Breast epithelium (tissue), 4 donors: ENCODE results near the gene CXCR6. TPM values are rescaled to one million over a fixed set of nuclear protein-coding genes. Genes with fewer than 3 reads are reported as not detected.

ENCODE experiments used
- DNase-seq, 2 donors: peaks; one replicate each; pipeline ENCODE4 v3.0.0-alpha.2; 2019; ENCODE audit warnings: low spot score in 2 of 2
- H3K27ac ChIP-seq, 2 donors: fragments of 200-600 bp; sonication (generic) in 1 of 2; one replicate each; pipeline ENCODE4 v1.5.1; 2016 to 2019; ENCODE audit warnings: mild to moderate bottlenecking in 1 of 2
- H3K27me3 ChIP-seq, 2 donors: fragments of 200-600 bp; sonication (generic) in 1 of 2; one replicate each; pipeline versions ENCODE4 v1.5.1 to v1.6.0; 2017 to 2019; ENCODE audit warnings: control low read depth in 1 of 2, mild to moderate bottlenecking in 1 of 2
- H3K36me3 ChIP-seq: fragments of 200-600 bp; one replicate; pipeline ENCODE4 v1.5.1; 2019
- H3K4me1 ChIP-seq, 2 donors: fragments of 200-600 bp; sonication (generic); one replicate each; pipeline ENCODE4 v1.5.1; 2016 to 2019; ENCODE audit warnings: control low read depth in 1 of 2
- H3K4me3 ChIP-seq, 3 donors: fragments of 200-600 bp; sonication (generic); 1 replicate in 2 of 3; 2 replicates in 1 of 3; pipeline ENCODE4 v1.5.1; 2016 to 2019; ENCODE audit warnings: mild to moderate bottlenecking in 3 of 3, moderate library complexity in 2 of 3
- H3K9me3 ChIP-seq, 2 donors: fragments of 200-600 bp; sonication (generic) in 1 of 2; one replicate each; pipeline ENCODE4 v1.5.1; 2016 to 2019; ENCODE audit warnings: control low read depth in 1 of 2
- POLR2A ChIP-seq: fragments of 450-650 bp; IDR thresholded peaks from one replicate; pipeline ENCODE4 v1.6.1; 2016; ENCODE audit warnings: antibody characterized with exemption, mild to moderate bottlenecking, moderate library complexity
- POLR2AphosphoS5 ChIP-seq, 3 donors: sonication (generic); formaldehyde crosslinking; IDR thresholded peaks; one replicate each; pipeline ENCODE4 v1.6.1; 2017; ENCODE audit warnings: antibody characterized with exemption in 3 of 3
- intact Hi-C: fragments of 100-400 bp; cut with DNase I; formaldehyde crosslinking; loops from one replicate; pipeline ENCODE4 v1.15.1; 2023; ENCODE audit warnings: low total_unique reads
- total RNA-seq, 3 donors: library from RNA; depleted of rRNA; stranded (reverse); fragments of >200 nt; gene quantifications; one replicate each; pipeline ENCODE4 v1.1.0, GENCODE V29; 2016
- TF ChIP-seq, protein P1 (sequence below), 3 donors: fragments of 450-650 bp; IDR thresholded peaks; one replicate each; pipeline ENCODE4 v1.5.1; 2016 to 2017; ENCODE audit warnings: antibody characterized with exemption in 3 of 3, mild to moderate bottlenecking in 3 of 3, moderate library complexity in 3 of 3

CXCR6 gene
- total RNA-seq, 3 donors from 2014 or later = 0.64 to 4.5 (median 4.3) TPM

DNA sequence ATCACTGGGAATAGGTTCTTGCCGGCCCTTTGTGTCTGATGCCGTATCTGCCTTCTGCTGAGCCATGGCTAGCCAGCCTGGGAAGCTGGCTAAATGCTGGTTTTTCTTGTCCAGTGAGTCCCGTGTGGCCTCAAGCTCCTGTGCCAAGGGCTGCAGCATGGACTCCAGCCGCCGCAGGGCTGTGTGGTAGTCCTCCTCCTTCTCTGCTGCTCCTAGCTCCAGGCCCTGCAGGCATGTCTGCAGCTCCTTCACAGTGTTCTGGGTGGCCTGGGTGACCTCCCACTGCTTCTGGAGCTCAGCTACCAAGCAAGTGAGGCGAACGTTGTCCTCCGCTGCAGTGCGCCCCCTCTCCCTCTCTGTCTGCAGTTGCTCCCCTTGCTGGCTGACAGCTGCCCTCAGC is 24.9 kb downstream of the CXCR6 start:
- Histone ChIP-seq H3K4me1 (no peaks in the 10 kb centered on the region), H3K27me3 (no peaks in the 10 kb centered on the region), H3K4me3 (no peak overlapping the region), H3K9me3 (no peaks in the 10 kb centered on the region), H3K27ac (no peak overlapping the region), H3K36me3 (peaks cover 10% of the 10 kb centered on the region)
- intact Hi-C loops = no loop called here
- no peak for TF ChIP-seq POLR2AphosphoS5 (IDR thresholded peaks at IDR 0.05)
- TF ChIP-seq, protein P1, sequence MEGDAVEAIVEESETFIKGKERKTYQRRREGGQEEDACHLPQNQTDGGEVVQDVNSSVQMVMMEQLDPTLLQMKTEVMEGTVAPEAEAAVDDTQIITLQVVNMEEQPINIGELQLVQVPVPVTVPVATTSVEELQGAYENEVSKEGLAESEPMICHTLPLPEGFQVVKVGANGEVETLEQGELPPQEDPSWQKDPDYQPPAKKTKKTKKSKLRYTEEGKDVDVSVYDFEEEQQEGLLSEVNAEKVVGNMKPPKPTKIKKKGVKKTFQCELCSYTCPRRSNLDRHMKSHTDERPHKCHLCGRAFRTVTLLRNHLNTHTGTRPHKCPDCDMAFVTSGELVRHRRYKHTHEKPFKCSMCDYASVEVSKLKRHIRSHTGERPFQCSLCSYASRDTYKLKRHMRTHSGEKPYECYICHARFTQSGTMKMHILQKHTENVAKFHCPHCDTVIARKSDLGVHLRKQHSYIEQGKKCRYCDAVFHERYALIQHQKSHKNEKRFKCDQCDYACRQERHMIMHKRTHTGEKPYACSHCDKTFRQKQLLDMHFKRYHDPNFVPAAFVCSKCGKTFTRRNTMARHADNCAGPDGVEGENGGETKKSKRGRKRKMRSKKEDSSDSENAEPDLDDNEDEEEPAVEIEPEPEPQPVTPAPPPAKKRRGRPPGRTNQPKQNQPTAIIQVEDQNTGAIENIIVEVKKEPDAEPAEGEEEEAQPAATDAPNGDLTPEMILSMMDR (IDR thresholded peaks at IDR 0.05) = no peak
- no peak for TF ChIP-seq POLR2A
- no peak for DNase-seq

DNA sequence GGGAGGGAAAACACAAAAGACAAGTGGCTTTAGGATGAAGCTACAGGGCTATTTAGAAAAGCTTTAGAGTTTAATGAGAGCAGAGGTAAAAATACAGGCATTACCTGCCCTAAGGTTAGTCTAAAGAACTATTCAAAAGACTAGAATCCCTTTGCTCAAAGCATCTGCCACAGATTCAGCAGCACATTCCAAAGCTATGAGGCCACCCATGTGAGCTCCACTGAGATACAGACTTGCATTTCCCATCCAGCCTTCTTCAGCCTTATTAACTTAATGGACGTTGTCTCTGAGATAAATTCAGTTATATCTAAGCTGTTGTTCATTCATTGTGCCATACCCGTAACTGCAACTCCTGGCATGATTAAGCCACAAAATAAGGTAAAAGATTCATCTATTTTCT is 25.4 kb downstream of the CXCR6 start:
- H3K27me3 ChIP-seq = no peaks in the 10 kb centered on the region
- DNase-seq = no peak
- no peaks in the 10 kb centered on the region for H3K4me1 ChIP-seq
- peaks cover 10% of the 10 kb centered on the region for H3K36me3 ChIP-seq
- H3K27ac ChIP-seq = no peak overlapping the region
- H3K9me3 ChIP-seq = no peaks in the 10 kb centered on the region
- TF ChIP-seq, protein P1 (IDR thresholded peaks at IDR 0.05) = no peak
- TF ChIP-seq POLR2A (no peak), POLR2AphosphoS5 (IDR thresholded peaks at IDR 0.05) (no peak)
- intact Hi-C loops = no loop called here
- no peak overlapping the region for H3K4me3 ChIP-seq

DNA sequence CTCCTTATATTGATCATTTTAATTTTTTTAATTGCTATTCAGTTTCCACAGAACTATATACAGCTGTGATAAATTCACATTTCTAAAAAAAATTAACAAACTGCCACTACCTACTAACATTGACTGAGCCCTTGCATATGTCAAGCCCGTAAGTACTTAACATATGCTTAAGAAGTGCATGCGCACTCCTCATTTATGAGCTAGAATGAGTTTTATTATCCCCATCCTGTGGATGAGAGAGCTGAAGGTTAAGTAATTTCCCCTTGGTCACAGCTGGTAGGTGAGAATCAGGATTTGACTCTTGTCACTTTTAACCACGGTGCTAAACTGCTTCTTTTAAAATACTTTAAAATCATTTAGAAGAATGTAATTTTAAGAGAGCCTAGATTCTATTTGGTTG is 25.9 kb downstream of the CXCR6 start:
- Histone ChIP-seq H3K4me3 (no peak overlapping the region), H3K27me3 (no peaks in the 10 kb centered on the region), H3K4me1 (no peaks in the 10 kb centered on the region), H3K27ac (no peak overlapping the region), H3K36me3 (peaks cover 10% of the 10 kb centered on the region), H3K9me3 (no peaks in the 10 kb centered on the region)
- intact Hi-C loops = no loop called here
- TF ChIP-seq, protein P1 (IDR thresholded peaks at IDR 0.05) = no peak
- TF ChIP-seq POLR2AphosphoS5 (IDR thresholded peaks at IDR 0.05) (no peak), POLR2A (no peak)
- DNase-seq = no peak

DNA sequence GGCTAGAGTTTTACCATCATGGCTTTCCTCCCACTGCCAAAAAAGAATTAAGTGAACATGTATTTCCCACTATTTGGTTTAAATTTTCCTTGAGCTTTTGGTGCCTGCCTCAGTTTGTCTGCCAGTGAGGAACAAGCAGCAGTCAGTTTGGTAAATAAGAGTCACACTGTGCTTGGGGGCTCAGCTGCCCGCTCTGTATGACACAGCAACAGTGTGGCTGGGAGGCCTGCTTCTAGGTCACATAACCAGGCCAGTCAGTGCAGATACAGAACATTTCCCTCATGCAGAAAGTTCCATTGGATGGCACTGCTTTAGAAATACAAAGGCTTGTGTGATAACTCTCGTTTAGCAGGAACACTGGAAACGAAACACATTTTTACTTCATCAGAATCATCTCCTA is 26.7 kb downstream of the CXCR6 start:
- Histone ChIP-seq H3K27me3 (no peaks in the 10 kb centered on the region), H3K9me3 (no peaks in the 10 kb centered on the region), H3K27ac (no peak overlapping the region), H3K4me3 (no peak overlapping the region), H3K4me1 (no peaks in the 10 kb centered on the region), H3K36me3 (peaks cover 10% of the 10 kb centered on the region)
- TF ChIP-seq POLR2AphosphoS5 (IDR thresholded peaks at IDR 0.05) = no peak
- no peak for TF ChIP-seq POLR2A
- TF ChIP-seq, protein P1 (IDR thresholded peaks at IDR 0.05) = no peak
- DNase-seq = no peak
- intact Hi-C loops = no loop called here

DNA sequence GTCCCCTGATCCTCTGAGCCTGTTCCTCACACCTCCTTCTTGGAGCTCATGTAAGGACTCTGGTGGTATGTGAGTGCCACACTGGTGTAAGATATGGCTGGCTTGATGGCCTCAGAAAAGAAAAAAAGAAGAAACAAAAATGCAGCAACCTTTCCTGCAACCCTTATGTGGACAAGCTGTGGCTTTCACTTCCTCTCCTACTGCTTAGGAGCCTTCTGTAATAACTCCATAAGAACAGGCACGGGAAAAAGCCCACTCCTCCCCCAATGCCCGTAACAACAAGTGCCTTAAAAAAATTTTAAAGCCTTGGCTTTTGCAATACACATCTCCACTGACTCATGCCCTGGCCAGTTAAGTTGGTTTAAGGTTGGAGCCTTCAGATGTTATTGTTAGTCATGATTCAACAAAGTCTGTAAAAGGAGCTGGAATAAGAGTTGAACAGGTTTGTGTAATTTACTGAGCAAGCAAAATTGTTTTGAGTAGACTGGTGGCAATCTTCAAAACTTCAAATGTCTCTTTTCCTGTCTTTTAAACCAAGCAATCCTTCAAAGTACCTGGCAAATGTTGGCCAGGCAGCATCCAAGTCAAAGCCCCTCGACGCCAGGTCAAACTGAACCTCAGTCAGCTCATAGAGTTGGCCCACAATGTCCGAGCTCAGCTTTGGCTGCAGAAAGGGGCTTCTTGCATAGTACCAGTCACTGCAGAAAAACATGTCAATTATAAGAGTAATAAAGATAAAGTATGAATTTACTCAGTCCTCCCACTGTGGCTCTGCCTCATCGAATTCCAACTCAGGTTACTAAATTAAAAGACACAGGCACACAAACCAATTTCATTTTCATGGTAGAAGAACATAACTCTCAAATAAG is 29.5 kb downstream of the CXCR6 start:
- no peak for DNase-seq
- intact Hi-C loops = no loop called here
- Histone ChIP-seq H3K9me3 (no peaks in the 10 kb centered on the region), H3K36me3 (no peaks in the 10 kb centered on the region), H3K4me1 (no peaks in the 10 kb centered on the region), H3K27me3 (no peaks in the 10 kb centered on the region), H3K27ac (no peak overlapping the region), H3K4me3 (no peak overlapping the region)
- TF ChIP-seq, protein P1 (IDR thresholded peaks at IDR 0.05) = no peak
- TF ChIP-seq POLR2AphosphoS5 (IDR thresholded peaks at IDR 0.05) = no peak
- no peak for TF ChIP-seq POLR2A
